22Rv1 (cell line): Measurements from ENCODE around the gene ITIH2.
A peak's percentile ranks its signal among the peaks of the same experiment; 100 is the strongest.

Source experiments
- ZFX ChIP-seq: fragments of 450-650 bp; IDR thresholded peaks from 2 replicates; pipeline ENCODE4 v1.6.1; 2017; ENCODE audit warnings: antibody characterized with exemption, borderline replicate concordance
- TF ChIP-seq, protein P1 (sequence below): fragments of 450-650 bp; IDR thresholded peaks from 2 replicates; pipeline ENCODE4 v1.5.1; 2017; ENCODE audit warnings: mild to moderate bottlenecking

DNA sequence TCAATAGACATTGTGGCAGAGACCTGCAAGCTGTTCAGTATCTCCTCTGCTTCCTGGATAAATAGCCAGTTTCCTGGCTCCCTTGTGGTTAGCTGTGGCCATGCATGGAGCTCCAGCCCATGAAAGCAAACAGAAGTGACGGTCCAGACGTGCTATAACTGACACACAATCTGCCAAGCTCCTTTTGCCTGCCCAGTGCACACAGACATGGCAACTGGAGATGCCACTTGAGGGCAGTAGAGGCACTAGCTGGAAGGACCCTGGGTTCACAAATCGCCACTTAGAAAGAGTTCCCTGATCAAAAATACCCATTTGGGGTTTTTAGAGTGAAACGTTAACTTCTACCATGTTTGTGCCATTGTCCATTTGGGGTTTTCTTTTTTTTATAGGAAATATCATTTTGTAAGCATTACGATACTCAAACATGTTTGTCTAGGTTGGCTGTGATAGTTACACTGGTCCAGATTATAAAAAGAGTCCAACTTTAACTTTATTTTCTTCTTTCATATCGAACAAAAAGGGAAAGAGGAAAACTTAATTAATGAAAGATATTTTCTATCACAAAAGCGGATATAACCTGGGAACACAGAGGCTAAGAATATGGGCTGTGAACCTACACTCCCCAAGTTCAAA, 53.4 kb downstream of the ITIH2 start:
- TF ChIP-seq, protein P1, sequence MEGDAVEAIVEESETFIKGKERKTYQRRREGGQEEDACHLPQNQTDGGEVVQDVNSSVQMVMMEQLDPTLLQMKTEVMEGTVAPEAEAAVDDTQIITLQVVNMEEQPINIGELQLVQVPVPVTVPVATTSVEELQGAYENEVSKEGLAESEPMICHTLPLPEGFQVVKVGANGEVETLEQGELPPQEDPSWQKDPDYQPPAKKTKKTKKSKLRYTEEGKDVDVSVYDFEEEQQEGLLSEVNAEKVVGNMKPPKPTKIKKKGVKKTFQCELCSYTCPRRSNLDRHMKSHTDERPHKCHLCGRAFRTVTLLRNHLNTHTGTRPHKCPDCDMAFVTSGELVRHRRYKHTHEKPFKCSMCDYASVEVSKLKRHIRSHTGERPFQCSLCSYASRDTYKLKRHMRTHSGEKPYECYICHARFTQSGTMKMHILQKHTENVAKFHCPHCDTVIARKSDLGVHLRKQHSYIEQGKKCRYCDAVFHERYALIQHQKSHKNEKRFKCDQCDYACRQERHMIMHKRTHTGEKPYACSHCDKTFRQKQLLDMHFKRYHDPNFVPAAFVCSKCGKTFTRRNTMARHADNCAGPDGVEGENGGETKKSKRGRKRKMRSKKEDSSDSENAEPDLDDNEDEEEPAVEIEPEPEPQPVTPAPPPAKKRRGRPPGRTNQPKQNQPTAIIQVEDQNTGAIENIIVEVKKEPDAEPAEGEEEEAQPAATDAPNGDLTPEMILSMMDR: peak; percentile 88
- TF ChIP-seq ZFX: no peak
